Limb (tissue), 2 donors: ENCODE measurements around the gene ZNF280C.
"Not testable (repeated sequence)": the region's sequence is repeated elsewhere in the genome, so short reads cannot be mapped to it uniquely, and the experiment has no call there.

Source experiments
- DNase-seq, 2 donors: peaks; one replicate each; pipeline ENCODE4 v3.0.0-alpha.2; 2016; ENCODE audit errors: extremely low spot score in 2 of 2

ZNF280C gene

DNA sequence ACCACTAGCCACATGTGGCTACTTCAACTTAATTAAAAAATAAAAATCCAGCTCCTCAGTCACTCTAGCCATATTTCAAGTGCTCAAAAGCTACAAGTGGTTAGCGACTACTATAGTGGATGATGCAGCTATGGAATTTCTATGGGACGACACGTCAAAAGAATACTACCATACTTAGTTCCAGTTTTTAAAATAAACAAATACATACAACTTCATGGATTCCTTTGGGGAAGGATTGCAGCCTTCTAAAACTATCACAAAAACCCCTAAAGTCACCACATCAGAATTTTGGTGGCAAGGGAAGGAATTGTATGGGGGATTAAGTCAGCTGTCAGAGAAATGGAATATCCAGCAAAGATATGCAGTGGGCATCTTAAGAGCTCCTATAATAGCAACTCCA is 6.5 kb downstream of the ZNF280C start:
- no peak for DNase-seq

- DNase-seq = no peak
Observed at GRCh38 chrX:130261296-130261893, 7.3 kb downstream of the ZNF280C start.

DNA sequence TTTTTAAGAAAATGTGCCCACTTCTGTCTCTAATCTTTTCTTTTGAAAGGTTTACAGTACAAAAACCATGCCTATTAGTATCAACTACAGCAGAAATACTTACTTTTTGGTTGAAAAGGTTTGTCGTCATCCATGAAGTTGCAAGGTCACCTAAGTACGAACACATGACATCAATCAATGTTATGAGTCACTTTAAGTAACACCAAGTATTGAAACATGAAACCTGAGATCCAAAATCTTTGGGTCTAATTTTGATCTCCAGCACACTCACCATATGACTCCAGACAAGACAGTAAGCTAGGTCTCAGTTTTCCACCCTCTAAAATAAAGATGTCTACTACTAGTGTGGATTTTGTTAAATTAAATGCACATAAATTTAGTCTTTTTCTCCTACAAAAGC is 8.4 kb downstream of the ZNF280C start:
- DNase-seq = no peak

DNA sequence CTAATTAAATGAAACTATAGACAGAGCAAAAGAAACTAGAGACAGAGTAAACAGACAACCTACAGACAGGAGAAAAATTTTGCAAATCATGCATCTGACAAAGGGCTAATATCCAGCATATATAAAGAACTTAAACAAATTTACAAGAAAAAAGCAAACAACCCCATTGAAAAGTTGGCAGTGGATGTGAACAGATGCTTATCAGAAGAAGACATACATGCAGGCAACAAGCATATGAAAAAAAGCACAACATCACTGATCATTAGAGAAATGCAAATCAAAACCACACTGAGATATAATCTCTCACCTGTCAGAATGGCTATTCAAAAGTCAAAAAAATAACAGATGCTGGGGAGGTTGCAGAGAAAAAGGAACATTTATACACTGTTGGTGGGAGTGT is 14.8 kb downstream of the ZNF280C start:
- DNase-seq = no peak

DNA sequence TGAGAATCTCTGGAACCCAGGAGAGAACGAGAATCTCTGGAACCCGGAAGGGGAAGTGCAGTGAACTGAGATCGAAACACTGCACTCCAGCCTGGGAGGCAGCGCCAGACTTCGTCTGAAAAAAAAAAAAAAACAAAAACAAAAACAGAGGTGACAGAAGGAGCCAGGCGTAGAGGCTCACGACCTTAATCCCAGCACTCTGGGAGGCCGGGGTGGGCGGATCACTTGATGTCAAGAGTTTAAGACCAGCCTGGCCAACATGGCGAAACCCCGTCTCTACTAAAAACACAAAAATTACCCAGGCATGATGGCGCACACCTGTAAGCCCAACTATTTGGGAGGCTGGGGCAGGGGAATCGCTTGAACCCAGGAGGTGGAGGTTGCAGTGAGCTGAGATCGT is 17.0 kb downstream of the ZNF280C start:
- DNase-seq = no peak

DNA sequence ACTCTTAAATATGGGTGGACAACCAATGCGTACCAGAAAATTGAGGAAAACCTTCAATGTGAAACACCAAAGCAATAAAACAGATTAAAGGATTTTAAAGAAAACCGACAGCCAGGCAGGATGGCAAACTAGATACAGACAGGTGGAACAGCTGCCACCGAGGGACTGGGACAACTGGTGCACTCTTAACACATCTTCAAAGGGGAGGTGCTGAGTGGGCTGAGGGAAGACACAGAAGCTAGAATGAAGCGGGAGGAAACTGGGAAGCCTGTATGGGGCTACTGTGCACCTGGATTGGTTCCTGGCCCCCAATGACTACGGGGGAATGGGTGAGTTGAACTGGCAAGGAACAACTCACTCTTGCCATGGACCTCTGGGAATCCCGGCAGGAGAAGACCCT is 20.7 kb downstream of the ZNF280C start:
- DNase-seq = no peak

GRCh38 chrX:130246084-130246483 is 22.6 kb downstream of the ZNF280C start:
- no peak for DNase-seq

DNA sequence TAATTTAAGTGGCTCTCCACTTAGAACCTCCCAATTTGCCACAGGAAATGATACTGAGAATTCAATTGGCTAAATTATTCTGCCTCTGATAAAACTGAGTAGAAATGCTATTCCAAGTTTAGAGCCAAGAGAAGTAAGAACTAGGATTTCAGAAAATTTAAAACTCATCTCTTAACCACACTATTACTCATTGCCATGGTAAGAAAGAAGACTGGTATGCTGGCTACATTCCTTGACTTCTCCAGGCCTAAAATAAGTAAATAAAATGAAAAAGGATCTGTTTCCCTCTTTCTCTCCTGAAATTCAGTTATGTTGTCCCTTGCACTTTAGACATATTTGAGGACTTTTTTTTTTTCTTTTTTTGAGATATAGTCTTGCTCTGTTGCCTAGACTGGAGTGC is 23.3 kb downstream of the ZNF280C start:
- no peak for DNase-seq

DNA sequence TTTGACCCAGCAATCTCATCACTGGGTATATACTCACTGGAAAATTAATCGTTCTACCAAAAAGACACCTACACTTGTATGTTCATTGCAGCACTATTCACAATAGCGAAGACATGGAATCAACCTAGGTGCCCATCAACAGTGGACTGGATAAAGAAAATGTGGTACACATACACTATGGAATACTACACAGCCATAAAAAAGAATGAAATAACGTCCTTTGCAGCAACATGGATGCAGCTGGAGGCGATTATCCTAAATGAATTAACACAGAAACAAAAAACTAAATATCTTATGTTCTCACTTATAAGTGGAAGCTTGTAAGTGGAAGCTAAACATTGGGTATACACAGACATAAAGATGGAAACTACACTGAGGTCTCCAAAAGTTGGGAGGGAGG is 37.5 kb downstream of the ZNF280C start:
- DNase-seq = not testable (repeated sequence)

GRCh38 chrX:130228871-130229270 is 39.8 kb downstream of the ZNF280C start:
- DNase-seq = no peak

- DNase-seq = no peak
Observed at GRCh38 chrX:130224810-130225209, 43.9 kb downstream of the ZNF280C start.

- DNase-seq = no peak
Observed at GRCh38 chrX:130216320-130216719, 52.4 kb downstream of the ZNF280C start.

GRCh38 chrX:130213376-130213775 is 55.3 kb downstream of the ZNF280C start:
- no peak for DNase-seq

DNA sequence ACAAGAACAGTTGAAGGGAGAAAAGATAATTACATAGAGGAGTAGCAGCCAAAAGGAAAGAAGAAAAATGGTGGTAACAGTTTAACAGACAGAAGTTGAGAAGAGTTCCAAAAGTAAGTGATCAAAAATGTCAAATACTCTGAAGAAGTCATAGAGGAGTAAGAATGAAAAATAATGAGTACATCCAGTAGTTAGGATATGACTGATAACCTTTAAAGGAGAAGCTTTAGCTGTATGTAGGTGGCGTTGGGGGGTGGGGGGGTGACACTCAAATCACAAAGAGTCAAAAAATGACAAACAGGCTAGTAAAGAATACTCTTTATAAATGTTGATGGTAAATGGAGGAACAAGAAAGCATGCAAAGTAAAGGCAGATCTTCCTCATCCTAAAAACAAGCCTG is 56.3 kb downstream of the ZNF280C start:
- DNase-seq = no peak

GRCh38 chrX:130211415-130212186 is 57.1 kb downstream of the ZNF280C start:
- DNase-seq = no peak

DNA sequence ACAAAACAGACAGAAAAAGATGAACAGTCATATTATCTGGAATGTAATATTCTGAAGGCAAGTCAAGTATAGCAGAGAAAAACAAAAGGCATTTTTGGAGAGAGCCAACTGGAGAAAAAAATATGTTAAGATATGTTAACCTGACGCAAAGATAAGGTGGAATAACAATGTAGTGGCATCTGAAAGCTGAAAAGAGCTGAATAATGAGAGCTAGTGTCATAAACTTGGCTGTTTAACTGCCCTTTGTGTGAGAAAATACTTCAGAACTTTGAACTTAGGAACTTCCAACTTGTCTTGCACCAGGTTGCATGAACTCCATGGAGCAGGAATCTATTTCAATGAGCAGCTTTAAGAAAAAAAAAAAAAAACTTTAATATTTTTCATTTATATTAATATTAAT is 64.1 kb downstream of the ZNF280C start:
- no peak for DNase-seq

- no peak for DNase-seq
Observed at GRCh38 chrX:130197464-130197863, 71.2 kb downstream of the ZNF280C start.

DNA sequence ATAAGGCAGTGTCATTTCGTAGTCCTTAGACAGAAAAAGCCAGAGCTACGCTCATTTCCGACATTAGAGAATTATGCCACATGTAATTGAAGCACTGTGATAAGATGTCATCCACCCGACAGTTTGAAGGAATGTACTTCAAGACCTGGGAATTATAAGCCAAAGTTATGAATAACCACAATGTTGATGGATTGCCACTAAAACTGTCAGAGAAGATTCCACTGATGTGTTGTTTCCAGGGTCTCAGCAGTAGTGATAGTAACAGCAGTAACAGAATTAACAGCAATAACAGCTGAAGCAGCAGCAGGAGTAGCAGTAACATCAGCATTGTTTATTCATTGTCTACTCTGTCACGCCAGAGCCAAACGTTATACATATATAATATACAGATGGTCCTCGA is 72.2 kb downstream of the ZNF280C start:
- no peak for DNase-seq

DNA sequence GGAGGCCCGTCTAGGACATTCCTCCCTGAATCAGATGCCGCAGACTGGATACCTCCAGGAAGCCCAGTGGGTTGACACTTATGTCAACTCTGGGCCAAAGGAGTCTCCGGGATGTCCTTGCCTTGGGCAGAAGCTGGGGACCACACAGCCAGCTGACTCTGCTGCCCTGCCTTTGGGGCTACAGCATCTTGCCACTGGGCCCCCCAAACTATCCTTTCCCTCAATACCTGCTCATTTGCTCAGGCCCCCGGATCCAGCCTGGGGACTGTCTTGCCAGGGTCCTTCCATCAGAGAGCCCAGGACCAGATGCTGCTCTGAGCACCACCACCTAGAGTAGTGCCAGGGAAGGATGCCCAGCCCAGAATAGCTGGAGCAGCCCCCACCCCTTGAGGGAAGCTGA is 77.9 kb downstream of the ZNF280C start:
- DNase-seq = no peak

DNA sequence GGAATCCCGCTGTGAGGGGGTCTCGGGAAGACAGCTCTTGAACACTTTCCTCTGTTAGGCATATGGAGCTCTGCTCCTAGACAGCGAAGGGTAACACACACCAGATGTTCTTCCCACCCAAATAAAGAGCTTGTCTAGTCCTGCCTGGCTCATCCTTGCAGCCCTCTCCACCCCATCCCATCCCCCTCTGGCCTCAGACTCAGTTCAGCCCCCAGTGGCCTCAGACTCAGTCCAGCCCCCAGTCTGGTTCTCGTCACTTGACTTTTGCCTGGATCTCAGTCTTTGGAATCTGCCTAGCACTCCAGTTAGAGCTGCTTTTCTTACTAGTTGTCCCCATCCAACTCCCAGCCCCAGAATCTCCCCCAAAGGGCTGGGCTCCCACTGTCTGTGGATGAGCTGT is 82.0 kb downstream of the ZNF280C start:
- DNase-seq = no peak

DNA sequence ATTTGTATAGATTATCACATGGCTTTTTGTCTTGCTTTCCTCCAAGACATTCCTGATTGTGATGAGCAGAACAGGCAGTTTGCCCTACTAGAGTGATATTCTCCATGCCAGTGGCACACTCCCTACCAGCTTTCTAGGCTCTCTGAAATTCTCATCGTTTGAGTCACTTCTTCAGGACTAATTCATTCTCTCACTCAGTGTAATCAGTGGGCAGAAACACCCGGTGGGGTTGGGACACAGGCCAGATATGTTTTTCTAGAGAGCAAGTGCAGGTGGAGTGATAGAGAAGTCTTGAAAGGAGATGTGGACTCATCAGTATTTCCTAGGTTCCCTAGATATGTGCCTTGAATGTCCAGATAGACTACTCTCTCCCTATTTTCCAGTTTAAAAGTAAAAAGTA is 83.8 kb downstream of the ZNF280C start:
- no peak for DNase-seq

DNA sequence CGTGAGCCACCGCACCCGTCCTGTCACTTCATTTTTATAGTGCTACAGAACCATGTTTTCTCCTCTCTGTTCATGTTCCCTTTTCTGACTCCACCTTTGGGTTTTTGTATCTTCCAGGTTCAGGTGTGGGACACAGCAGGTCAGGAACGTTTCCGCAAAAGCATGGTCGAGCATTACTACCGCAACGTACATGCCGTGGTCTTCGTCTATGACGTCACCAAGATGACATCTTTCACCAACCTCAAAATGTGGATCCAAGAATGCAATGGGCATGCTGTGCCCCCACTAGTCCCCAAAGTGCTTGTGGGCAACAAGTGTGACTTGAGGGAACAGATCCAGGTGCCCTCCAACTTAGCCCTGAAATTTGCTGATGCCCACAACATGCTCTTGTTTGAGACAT is 84.5 kb downstream of the ZNF280C start:
- DNase-seq = no peak

GRCh38 chrX:130179579-130180215 is 89.0 kb downstream of the ZNF280C start:
- DNase-seq = no peak
